Stimulated activated naive CD8-positive, alpha-beta T cell treated with anti-CD3 and anti-CD28 coated beads, Interleukin-15, Interleukin-2, amounts not matched to agents 100 U/mL and 50 U/mL, for 24 hours (primary cell): ENCODE results near the gene TMEM17.

ENCODE experiments used
- ATAC-seq: fragments of 150-1000 bp; cut with Tn5 transposase; one replicate; pipeline ENCODE4 v1.10.0; 2021
- DNase-seq: peaks from one replicate; pipeline ENCODE4 v3.0.0; 2021

Gene TMEM17

DNA sequence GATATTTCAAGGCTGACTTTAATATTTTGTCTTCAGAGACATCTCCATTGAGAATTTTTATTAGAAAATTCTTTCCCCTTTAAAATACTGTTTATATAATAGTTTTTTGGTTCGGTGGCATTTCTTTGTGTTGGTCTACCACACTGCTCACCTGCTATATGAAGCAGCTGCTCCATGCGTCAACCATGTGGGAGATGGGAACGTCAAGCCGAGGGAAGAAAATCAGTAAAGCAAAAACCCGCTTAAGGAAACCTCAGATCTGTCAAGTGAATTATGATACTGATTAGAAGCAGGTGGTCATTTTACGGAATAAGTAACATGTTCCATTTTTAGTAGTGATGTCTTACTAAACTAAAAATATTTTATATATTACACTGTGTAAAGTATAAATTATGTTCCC lies 5.6 kb upstream of the TMEM17 start:
- no peak for ATAC-seq
- no peak for DNase-seq

DNA sequence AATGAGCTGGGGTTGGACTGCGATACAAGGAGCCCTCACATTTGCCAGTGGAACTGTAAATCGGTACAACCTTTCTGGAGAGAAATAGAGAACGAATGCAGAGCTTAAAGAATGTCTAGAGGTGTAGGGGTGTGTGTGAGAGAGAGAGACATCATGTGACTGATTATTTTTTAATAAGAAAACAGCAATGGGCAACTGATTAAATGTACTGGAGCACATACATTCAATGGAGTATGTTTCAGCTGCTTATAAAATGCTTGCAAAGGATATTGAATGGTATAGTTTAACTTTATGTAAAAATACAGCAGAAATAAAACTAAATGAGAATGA lies 391 bp upstream of the TMEM17 start:
- peak; percentile 14 for ATAC-seq
- DNase-seq = no peak

DNA sequence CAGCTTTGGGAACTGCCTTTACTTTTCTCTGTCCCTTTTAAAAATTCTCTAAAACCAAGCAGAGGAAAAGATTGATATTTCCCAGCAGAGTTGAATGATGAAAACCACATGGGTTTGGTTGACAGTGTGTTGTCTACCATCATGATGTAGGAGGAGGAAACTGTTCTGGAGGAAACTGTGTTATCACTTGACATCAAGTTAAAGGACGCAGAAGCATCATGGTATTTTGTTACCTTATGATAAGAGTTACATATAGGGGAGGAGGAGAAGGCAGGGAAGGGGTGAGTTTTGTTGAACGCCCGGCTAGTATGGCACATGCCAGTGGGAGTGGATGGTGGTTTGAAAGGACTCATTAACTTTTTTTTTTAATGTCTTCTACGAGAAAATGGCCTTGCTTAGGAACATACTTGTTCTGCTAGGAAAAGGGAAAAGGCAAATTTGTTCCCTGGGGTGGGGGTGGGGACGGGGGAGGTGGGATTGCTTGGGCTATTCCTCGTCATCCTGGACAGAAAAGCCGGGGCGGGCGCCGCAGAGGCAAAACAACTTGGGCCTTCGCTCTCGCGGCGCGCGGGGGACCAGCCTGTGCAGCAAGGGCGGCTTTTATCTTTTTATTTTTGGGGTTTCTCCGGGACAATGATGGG lies 766 bp downstream of the TMEM17 start:
- DNase-seq (no peak), ATAC-seq (no peak)

DNA sequence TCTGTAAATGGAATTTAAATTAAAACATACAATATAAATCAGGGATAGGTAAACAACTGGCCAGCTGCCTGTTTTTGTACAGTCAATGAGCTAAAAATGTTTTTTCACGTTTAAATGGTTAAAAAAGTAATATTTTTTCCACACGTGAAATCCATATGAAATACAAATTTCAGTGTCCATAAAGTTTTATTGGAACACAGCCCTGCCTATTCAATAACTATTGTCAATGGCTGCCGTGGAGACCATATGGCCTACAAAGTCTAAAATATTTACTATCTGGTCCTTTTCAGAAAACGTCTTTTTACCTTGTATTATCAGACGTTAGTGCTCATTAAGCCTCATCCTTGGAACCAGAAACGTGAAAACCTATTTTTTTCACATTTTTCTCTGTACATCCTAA lies 1.3 kb downstream of the TMEM17 start:
- ATAC-seq = no peak
- DNase-seq = no peak

DNA sequence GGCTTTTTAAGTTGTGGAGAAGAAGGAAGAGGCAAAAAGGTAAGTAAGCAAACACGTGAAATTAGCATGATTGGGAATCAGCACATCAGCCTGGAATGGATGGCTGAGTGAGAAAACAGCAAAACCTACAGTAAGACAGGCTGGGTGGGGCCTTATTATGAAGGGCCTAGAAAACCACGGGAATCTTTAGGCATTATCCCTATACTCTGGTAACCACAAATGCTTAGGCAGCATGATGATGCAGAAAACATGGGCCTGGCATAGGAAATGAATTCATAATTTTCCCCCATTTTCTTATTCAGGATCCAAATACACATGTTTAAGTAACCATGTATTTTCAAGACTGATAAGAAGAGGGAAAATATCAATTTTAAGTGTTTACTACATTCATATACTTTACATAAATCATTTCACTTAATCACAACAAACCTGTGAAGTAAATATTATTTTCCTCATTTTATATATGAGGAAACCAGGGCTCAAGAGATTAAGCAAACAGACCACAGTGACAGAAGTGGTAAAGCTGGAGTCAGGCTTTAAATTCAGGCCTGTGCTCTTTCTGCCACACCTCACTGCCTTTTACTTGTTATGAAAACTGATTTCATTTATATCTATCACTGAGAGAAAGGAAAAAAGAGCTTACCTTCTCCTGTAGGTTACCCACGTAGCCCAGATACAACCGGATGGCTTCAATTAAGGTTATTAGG lies 4.0 kb downstream of the TMEM17 start:
- DNase-seq (no peak), ATAC-seq (no peak)

DNA sequence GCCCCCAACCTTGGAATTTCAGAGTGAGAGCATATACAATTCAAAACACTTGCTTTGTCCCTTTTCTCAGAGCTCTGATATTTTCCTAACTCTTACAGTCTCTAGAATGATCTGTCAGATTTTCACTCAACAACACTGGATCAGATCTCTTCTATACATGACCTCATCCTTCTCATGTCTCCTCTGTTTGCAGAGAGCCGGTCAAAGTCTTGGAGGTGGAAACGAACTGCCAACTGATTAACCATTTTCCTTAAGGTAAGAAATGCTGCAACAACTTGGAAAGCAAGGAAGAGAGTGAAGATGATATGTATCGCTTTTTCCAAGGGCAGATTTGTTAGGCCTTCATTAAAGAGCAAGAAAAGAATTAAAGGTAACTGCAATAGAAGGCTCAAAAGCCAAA lies 4.9 kb downstream of the TMEM17 start:
- ATAC-seq = no peak
- DNase-seq = no peak

DNA sequence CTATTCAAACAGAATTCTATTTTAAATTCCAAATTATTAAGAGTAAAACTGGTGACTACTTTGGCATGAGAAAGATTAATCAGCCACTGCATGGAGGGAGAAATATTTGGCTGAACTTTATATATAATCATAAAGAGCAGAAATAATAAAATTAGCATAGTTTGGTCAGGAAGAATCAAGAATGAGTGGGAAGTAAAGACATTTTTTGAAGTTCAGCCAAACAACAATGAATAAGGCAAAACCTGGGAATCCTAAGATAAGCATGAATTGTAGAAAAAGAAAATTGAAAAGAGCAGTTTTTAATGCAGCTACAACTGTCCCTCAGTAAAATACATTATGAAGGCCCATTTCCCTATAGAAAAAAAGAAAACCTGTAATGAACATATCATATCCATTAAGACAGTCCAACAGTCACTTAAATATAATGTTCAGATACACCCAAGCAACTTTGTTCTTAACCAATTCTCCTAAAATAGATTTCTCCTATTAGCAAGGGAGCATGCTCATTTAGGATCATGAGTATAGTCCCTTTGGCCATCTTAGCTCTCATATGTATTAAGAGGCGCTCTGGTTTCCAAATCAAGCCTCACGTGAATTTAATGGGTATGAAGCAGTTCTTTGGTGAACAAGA lies 6.5 kb downstream of the TMEM17 start:
- DNase-seq (no peak), ATAC-seq (no peak)

DNA sequence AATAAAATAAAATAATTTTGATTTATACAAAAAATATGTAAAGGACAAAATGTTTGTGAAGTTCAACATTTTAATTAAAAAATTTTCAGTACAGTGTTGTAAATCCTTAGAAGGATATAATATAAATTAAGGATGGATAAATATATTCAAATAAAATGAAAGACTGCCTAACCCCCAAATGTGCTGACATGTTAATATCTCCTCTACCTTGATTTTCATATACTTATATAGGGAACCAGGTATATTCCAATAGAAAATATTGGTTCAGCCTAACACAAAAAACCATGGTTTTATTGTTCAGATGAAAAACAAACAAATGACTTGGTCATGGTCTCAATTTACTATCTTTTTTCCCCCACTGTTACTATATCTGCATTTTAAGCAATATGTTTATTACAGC lies 7.3 kb downstream of the TMEM17 start:
- ATAC-seq = no peak
- DNase-seq = no peak

DNA sequence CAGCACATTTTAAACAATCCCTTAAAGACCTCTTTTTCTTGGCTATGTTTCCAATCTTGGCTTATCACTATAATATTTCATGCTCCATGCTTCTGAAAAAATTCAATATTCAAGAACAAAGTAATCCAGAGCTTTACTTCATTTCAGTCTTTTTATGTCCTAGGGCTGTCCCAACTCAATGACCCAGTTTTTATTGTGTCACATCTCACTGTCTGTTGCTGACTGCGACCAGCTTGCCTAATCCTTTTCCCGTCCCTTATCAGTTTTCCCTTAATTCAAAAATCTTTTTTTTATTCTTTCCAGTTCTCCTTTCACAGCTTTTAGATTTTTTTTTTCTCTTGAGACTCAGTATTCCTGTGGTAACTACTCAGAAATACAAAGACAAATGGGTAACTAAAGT lies 10.2 kb downstream of the TMEM17 start:
- DNase-seq (no peak), ATAC-seq (no peak)

DNA sequence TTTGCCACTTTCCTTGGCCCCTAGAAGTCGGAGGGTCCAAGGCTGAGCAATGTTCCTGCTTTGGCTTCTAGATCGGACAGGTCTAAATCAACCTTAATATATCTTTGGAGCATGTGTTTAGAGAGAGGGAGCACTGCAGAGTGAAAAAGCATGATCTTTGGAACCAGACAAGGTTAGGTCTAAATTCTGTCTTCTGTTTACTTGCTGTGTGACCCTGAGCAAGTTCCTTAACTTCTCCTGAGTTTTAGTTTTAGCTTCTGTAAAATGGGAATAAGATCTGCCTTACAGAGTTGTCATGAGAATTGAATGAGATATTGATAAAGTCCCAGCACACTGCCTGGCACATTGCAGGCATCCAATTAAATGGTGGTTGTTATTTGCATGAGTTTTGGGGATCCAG lies 13.9 kb downstream of the TMEM17 start:
- no peak for DNase-seq
- ATAC-seq = no peak

DNA sequence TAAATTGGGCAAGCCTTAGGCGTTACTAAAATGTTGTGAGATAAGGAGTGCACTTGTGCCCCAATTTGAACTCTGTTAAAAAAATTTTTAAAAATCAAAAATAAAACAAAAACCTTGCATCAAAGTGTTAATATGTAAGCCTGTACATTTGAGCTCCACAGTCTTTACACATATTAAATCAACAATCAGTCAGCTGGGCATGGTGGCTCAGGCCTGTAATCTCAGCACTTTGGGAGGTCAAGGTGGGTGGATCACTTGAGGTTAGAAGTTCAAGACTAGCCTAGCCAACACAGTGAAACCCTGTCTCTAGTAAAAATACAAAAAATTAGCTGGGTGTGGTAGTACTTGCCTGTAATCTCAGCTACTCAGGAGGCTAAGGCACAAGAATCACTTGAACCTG lies 16.3 kb downstream of the TMEM17 start:
- ATAC-seq = no peak
- no peak for DNase-seq

DNA sequence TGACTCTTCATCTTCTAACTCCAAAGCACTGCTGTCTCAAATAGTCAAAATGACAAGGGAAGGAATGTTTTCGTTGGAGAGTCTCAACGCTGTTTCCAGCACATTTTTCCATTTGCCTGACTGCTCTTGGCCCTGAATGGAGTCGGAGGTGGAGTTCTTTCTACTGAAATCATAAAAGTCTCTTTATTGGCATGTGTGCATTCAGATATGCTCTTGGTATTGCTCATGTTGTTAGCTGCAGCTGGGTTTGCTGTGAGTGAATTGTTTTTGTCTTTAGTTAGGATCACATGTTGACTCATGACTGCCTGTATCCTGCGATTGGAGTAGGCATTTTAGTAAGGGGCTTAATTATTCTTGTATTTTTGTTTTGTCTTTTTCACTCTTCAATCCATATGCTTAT lies 16.8 kb downstream of the TMEM17 start:
- no peak for DNase-seq
- ATAC-seq = no peak

DNA sequence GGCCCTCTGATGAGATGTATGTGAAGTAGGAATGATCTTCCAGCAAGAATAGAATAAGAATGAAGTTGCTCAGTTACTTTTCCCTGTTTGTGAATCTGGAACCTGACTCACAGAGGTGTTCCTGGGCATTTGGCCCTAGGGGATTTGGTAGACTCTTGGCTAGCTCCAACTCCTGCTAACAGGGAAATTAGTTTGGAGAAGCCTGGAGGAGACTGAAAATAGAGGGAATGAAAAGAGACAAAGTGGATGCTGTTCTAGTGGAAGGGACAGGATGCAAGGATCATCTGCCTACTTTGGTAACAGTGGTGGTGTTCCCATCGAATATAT lies 19.6 kb downstream of the TMEM17 start:
- no peak for ATAC-seq
- DNase-seq = no peak

DNA sequence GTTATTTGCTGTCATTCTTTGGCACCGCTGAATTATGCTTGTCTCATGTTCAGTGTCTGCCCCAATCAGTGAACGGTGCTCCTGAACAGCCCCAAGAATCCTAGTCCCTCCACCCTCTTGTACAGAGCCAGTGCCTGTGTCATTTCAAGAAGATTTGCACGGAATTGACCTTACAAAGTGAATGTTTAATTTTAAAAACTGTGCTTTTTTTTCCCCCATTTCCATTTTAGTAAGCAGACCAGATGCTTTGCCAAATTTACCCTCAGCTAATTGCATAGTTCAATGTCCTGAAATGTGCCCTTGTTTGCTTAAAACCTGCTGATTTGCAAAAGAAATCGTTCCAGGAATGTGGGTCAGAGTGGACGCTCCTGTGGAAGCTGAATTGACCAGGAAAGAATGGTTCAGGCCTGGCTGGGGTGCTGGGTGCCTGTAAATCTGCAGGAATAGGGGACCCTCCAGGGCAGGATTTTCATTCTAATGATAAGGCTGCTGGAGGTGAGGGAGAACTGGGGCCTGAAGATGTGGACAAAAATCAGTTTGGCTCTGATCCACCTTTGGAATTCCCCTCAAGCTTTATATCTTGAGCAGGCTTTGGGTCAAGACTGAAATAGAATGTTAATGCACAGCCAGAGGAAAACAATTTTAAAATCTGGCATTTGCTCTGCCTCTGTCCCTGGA lies 20.1 kb downstream of the TMEM17 start:
- DNase-seq = no peak
- ATAC-seq = no peak

DNA sequence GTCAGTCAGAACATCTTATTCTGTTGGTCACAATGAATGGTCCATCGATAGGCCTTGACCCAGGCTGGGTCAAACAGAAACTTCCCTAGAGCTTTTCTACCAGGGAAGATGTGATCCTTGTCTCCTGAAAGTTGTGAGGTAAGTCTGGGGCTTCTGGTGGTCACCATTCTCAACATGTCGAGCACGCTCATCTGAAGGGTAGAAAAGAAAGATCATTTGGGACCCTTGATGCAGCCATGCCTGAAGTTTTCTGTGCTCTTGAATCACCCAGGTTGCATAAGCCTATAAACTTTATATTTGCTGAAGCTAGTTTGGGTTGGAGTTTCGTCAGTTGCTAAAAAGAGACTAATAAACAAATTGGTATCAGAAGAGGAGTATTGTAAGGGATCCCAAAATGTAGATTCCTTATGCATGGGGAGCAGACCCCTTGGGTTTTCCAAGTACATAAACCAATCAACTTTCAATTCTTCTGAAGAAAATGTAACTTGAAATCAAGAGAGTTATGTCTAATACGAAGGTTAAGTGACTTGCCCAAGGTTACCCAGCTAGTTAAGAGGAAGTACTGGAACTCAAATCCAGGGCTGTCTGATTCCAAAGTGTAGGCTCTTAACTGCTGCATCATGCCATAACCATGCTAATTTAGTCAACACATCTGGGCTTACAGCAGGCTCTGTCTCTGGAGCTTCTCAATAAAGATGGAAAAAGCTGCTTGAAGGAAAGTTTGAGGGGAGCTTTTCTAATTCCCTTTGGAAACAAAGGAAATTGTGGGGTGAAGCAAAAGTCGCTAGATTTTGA lies 23.2 kb downstream of the TMEM17 start:
- DNase-seq = no peak
- ATAC-seq = no peak

DNA sequence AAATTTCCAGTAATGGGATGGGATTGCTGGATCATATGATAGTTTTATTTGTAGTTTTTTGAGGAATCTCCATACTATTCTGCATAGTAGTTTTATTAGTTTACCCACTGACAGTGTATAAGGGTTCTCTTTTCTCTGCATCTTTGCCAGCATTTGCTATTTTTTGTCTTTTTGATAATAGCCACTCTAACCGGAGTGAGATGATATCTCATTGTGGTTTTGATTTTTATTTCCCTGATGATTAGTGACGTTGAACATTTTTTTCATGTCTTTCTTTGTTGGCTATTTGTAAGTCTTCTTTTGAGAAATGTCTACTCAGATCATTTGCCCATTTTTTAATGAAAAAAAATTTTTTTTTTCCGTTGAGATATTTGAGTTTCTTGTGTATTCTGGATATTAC lies 26.1 kb downstream of the TMEM17 start:
- DNase-seq (no peak), ATAC-seq (no peak)

DNA sequence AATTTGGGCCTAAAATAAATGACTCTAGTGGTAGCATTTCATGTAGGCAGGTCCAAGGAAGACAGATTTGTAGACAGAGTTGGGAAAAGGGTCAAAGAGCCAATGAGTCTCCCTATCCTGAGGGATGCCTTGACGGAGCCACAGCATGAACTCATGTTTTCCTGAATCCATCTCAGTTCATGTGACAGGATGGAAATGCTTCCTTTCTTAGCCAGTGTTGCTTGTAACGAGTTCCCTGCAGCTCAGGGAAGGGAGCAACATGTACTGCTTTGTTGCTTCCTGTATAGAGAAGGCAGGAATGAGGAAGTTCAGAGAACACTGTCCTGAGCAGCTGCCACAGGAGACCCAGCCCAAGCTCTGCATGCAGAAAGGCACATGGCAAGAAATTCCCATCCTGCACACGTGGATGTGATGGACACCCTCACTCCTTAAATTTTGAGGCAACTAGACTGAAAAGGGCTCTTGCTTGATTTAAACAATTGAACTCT lies 27.9 kb downstream of the TMEM17 start:
- no peak for DNase-seq
- ATAC-seq = no peak

DNA sequence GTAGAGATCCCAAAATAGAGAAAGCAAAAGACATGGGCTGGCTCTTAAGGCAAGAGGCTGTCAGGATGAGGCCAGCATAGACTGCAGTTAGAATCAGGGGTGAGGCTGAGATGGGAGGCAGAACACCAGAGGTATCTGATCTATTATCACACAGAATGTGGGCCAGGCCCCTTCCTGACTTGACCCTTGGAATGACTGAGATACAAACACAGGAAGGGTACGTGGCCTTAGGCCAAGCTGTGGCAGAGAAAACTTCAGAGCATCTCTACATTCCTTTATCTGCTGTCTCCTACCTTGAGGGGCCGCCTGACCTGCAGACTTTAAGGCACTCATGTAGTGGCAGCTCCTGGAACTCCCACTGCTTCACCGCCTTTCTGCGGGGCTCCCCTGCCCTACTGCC lies 28.4 kb downstream of the TMEM17 start:
- ATAC-seq = no peak

DNA sequence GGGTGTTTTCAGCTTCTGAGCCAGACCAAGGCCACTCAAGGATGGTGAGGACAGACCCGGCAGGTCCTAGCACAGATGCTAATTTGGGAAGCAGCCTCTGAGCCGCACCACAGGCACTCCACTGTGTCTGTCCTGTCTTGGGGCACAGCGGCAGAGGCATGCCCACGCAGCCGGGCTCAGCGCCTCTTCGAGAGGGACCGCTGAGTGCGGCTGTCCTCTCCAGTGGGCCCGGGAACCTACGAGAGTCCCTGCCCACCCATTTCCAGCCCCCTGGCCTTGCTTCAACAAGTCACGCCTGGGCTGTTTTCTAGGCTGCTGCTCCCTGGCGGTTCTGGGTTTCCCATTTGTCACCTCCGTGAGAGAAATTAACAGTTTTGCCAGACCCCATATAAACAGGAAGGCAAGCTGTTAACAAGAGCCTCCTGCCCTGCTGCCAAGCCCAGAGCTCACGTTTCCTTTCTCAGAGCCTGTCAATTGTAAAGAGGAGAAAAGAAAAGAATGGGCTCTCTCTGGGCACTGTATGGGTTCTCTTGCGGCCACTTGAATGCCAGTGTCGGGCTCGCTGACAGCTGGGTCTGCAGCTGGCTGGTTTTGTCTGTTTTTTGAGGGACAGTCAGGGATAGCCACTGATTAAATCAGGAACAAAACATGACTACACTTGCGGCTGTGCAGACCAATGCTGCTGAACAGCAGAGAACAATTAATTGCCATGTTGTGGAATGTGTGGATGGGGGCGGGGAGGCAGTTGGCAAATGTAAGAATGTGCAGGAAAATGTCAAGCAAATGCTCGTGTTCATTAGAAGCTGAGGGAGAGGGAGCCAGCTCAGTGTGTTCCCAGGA lies 30.6 kb downstream of the TMEM17 start:
- ATAC-seq (peak; percentile 20), DNase-seq (no peak)

More for the DNA sequence above, 28.4 kb downstream of the TMEM17 start:
- no peak for DNase-seq

DNA sequence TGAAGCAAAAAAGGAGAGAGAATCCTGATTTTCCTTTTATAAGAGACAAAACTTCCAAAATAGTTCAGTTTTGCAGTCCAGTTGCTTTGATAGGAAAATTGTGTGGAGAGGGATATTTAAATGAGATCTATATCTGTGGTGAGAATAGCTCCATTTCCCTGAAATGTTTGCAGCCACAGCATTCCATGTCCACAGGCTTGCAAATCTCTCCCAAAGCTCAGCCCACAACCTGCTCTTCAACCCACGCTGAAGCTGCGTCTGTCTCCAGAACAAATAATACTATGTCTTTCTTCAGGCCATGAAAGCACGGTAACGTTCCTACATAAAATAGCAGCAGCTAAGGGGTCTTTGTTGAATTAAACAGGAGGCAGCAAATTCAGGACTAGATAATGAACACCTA lies 31.8 kb downstream of the TMEM17 start:
- ATAC-seq = no peak
- no peak for DNase-seq

DNA sequence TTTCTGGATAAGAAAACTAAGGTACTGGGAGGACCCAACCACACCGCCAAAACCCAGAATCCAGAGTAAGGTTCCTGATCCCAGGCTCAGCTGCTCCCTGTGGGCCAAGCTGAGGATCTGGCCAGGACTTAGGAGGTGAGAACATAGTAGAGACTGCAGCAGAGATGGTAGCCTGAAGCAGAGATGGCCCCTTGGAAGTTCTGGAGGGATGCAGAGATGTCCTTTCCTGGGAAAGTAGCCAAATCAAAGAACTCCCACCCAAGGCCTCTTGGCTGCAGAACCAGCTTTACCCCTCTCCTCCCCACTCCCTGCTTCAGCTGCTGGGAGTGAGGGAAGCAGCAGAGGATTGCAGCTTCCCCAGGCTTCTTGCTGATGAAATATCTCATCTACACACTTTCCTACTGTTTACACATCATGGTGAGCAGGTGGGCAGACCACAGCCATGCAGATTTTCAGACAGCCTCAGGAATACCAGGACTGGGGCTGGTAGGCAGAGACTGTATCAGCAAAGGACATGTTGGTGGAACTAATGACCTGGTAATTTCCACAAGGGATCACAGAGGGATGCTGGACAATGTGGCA lies 32.7 kb downstream of the TMEM17 start:
- ATAC-seq (no peak), DNase-seq (no peak)
